A673 (cell line): ENCODE data around the gene HERC5.

Experiments used
- CTCF ChIP-seq: fragments of 300-800, 200-600 bp; sonication (generic); conservative IDR thresholded peaks from 2 replicates; pipeline ENCODE4 v1.5.1; 2017; ENCODE audit warnings: low read depth, mild to moderate bottlenecking, antibody characterized with exemption, low read length, moderate library complexity, mixed read lengths
- EZH2 ChIP-seq: fragments of 200-600 bp; sonication (generic); IDR thresholded peaks from 2 replicates; pipeline ENCODE4 v1.6.1; 2017; ENCODE audit warnings: borderline replicate concordance, low read depth, mild to moderate bottlenecking, mixed read lengths, antibody characterized with exemption, low read length; ENCODE audit not compliant: poor library complexity, severe bottlenecking

- no peak for TF ChIP-seq CTCF
- no peak for TF ChIP-seq EZH2
Observed at GRCh38 chr4:88435987-88436693, 20.8 kb upstream of the HERC5 start.
